Measurements from ENCODE around the gene AOX1. TPM values are rescaled to one million over a fixed set of nuclear protein-coding genes. Genes with fewer than 3 reads are reported as not detected.
"Not testable (repeated sequence)": the region's sequence is repeated elsewhere in the genome, so short reads cannot be mapped to it uniquely, and the experiment has no call there.

AOX1 gene
- total RNA-seq, 1 experiment from 2014 or later: 3.5 TPM

- Histone ChIP-seq H3K4me2 (ENCODE audit: insufficient read depth, insufficient read length, low read length) (no peak overlapping the region), H3K4ac (ENCODE audit: low read depth, low read length) (no peak overlapping the region), H3K18ac (ENCODE audit: insufficient read length, low read depth, low read length) (no peak overlapping the region), H3K9ac (ENCODE audit: extremely low read depth, insufficient read length, low read length) (no peak overlapping the region), H3K4me1 (ENCODE audit: insufficient read depth, low read length) (no peaks in the 10 kb centered on the region), H2BK20ac (ENCODE audit: low read depth, low read length, poor library complexity, severe bottlenecking) (no peak overlapping the region), H3K27ac (ENCODE audit: insufficient read length, low read depth, low read length) (no peak overlapping the region), H2AK5ac (ENCODE audit: insufficient read length, low read length) (no peak overlapping the region), H3K9me3 (ENCODE audit: control insufficient read depth, low read depth, low read length) (no peaks in the 10 kb centered on the region), H3K79me2 (ENCODE audit: insufficient read depth, low read length) (no peaks in the 10 kb centered on the region), H4K91ac (ENCODE audit: insufficient read length, low read depth, low read length) (no peak overlapping the region), H3T11ph (ENCODE audit: low read length) (no peak overlapping the region), H4K5ac (ENCODE audit: insufficient read length, low read depth, low read length) (no peak overlapping the region), H3K14ac (ENCODE audit: insufficient read depth, low read length) (no peak overlapping the region), H3K23ac (ENCODE audit: insufficient read length, low read depth, low read length) (no peak overlapping the region), H3K56ac (ENCODE audit: insufficient read length, low read depth, low read length) (no peak overlapping the region), H2BK120ac (ENCODE audit: low read depth, low read length, poor library complexity, severe bottlenecking) (no peak overlapping the region), H2BK15ac (ENCODE audit: low read depth, low read length) (no peak overlapping the region), H2BK12ac (ENCODE audit: insufficient read length, low read depth, low read length) (no peak overlapping the region), H2AFZ (ENCODE audit: low read length) (no peak overlapping the region), H3K23me2 (ENCODE audit: insufficient read length, low read depth, low read length, poor library complexity, severe bottlenecking) (no peaks in the 10 kb centered on the region), H3K79me1 (ENCODE audit: insufficient read depth, low read depth, low read length, poor library complexity, severe bottlenecking) (no peaks in the 10 kb centered on the region), H3K27me3 (ENCODE audit: insufficient read depth, low read length) (no peaks in the 10 kb centered on the region), H2BK5ac (ENCODE audit: insufficient read length, low read length) (no peak overlapping the region), H4K8ac (replicated peaks; ENCODE audit: insufficient read length, low read depth, low read length) (no peak overlapping the region), H4K20me1 (ENCODE audit: control insufficient read depth, insufficient read depth, insufficient read length) (no peaks in the 10 kb centered on the region)
- Mint-ChIP-seq H3K9me3 (peaks cover 7% of the 10 kb centered on the region in 2 experiments), H3K36me3 (ENCODE audit: insufficient read depth in 1 of 3, low read depth in 3 of 3) (peaks cover 0 to 7% (median 4%) of the 10 kb centered on the region in 3 experiments; a peak in 4 of 7 replicates), H3K27me3 (ENCODE audit: low read depth) (peaks cover 4% of the 10 kb centered on the region), H3K27ac (no peak overlapping the region), H3K4me3 (no peak overlapping the region), H3K4me1 (peaks cover 0 to 4% of the 10 kb centered on the region in 2 experiments; a peak in 3 of 4 replicates)
- WGBS (ENCODE audit: extremely low coverage, insufficient read length, low lambda C conversion rate): no CpG with 5 or more reads among the region's 2 CpGs
- TF ChIP-seq, protein P1, sequence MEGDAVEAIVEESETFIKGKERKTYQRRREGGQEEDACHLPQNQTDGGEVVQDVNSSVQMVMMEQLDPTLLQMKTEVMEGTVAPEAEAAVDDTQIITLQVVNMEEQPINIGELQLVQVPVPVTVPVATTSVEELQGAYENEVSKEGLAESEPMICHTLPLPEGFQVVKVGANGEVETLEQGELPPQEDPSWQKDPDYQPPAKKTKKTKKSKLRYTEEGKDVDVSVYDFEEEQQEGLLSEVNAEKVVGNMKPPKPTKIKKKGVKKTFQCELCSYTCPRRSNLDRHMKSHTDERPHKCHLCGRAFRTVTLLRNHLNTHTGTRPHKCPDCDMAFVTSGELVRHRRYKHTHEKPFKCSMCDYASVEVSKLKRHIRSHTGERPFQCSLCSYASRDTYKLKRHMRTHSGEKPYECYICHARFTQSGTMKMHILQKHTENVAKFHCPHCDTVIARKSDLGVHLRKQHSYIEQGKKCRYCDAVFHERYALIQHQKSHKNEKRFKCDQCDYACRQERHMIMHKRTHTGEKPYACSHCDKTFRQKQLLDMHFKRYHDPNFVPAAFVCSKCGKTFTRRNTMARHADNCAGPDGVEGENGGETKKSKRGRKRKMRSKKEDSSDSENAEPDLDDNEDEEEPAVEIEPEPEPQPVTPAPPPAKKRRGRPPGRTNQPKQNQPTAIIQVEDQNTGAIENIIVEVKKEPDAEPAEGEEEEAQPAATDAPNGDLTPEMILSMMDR (conservative IDR thresholded peaks at IDR 0.05): no peak
- DNase-seq: no peak
Measured at GRCh38 chr2:200681697-200682096, 95.9 kb downstream of the AOX1 start.

DNA sequence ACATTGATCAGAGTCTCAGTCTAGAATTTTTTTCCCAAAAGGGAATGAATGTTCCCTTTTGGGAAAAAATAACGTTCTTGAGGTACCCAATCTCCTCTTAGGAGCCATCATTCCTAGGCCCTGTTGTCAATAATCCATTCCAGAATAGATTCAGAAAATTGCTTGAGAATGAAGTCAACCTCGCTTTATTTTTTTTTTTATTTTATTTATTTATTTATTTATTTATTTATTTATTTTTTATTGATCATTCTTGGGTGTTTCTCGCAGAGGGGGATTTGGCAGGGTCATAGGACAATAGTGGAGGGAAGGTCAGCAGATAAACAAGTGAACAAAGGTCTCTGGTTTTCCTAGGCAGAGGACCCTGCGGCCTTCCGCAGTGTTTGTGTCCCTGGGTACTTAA, 96.6 kb downstream of the AOX1 start:
- H2AFZ ChIP-seq (ENCODE audit: low read length); H3K14ac ChIP-seq (ENCODE audit: insufficient read depth, low read length); H3K27ac Mint-ChIP-seq; H3K23me2 ChIP-seq (ENCODE audit: insufficient read length, low read depth, low read length, poor library complexity, severe bottlenecking); H3K27ac ChIP-seq (ENCODE audit: insufficient read length, low read depth, low read length); H3K4me3 Mint-ChIP-seq; H3K4me2 ChIP-seq (ENCODE audit: insufficient read depth, insufficient read length, low read length); H3T11ph ChIP-seq (ENCODE audit: low read length); H2BK20ac ChIP-seq (ENCODE audit: low read depth, low read length, poor library complexity, severe bottlenecking); H3K27me3 Mint-ChIP-seq (ENCODE audit: low read depth); H3K4ac ChIP-seq (ENCODE audit: low read depth, low read length); H3K27me3 ChIP-seq (ENCODE audit: insufficient read depth, low read length); H3K56ac ChIP-seq (ENCODE audit: insufficient read length, low read depth, low read length); H2AK5ac ChIP-seq (ENCODE audit: insufficient read length, low read length); H3K4me1 ChIP-seq (ENCODE audit: insufficient read depth, low read length); H3K9ac ChIP-seq (ENCODE audit: extremely low read depth, insufficient read length, low read length); H2BK120ac ChIP-seq (ENCODE audit: low read depth, low read length, poor library complexity, severe bottlenecking); H4K8ac ChIP-seq (replicated peaks; ENCODE audit: insufficient read length, low read depth, low read length); H2BK5ac ChIP-seq (ENCODE audit: insufficient read length, low read length); H2BK12ac ChIP-seq (ENCODE audit: insufficient read length, low read depth, low read length); H4K5ac ChIP-seq (ENCODE audit: insufficient read length, low read depth, low read length); H3K79me1 ChIP-seq (ENCODE audit: insufficient read depth, low read depth, low read length, poor library complexity, severe bottlenecking); H3K9me3 ChIP-seq (ENCODE audit: control insufficient read depth, low read depth, low read length); H4K91ac ChIP-seq (ENCODE audit: insufficient read length, low read depth, low read length); H3K23ac ChIP-seq (ENCODE audit: insufficient read length, low read depth, low read length); DNase-seq; H3K36me3 Mint-ChIP-seq (ENCODE audit: insufficient read depth in 1 of 3, low read depth in 3 of 3); H4K20me1 ChIP-seq (ENCODE audit: control insufficient read depth, insufficient read depth, insufficient read length); H3K18ac ChIP-seq (ENCODE audit: insufficient read length, low read depth, low read length); H3K9me3 Mint-ChIP-seq; H3K4me1 Mint-ChIP-seq; H2BK15ac ChIP-seq (ENCODE audit: low read depth, low read length); H3K79me2 ChIP-seq (ENCODE audit: insufficient read depth, low read length): not testable (repeated sequence)
- WGBS (ENCODE audit: extremely low coverage, insufficient read length, low lambda C conversion rate): no CpG with 5 or more reads among the region's 5 CpGs

Data from H9 (cell line).